Common myeloid progenitor, CD34-positive (primary cell): ENCODE measurements around the gene ASIC3.

Experiments used
- CTCF ChIA-PET: fragments of 350-600 bp; sonication (Branson Sonifier 250); formaldehyde crosslinking; loops from one replicate; lab custom pipeline; 2021; ENCODE audit warnings: antibody characterized with exemption; lab: Charles Lee
- POLR2A ChIA-PET: fragments of 350-600 bp; sonication (Branson Sonifier 250); formaldehyde crosslinking; loops from one replicate; lab custom pipeline; 2021; ENCODE audit warnings: antibody characterized with exemption; lab: Charles Lee
- DNase-seq, 3 donors: peaks; one replicate each; pipeline versions ENCODE4 v3.0.0 to v3.0.0-alpha.2; 2013
- H3K27ac ChIP-seq, 2 experiments: 1 replicate in 1 of 2; 2 replicates in 1 of 2; pipeline ENCODE4 v1.7.0; 2013; ENCODE audit warnings: inconsistent platforms in 2 of 2, low read length in 2 of 2, mild to moderate bottlenecking in 2 of 2, low read depth in 1 of 2, moderate library complexity in 1 of 2; ENCODE audit not compliant: severe bottlenecking in 2 of 2, insufficient read depth in 1 of 2, poor library complexity in 1 of 2
- H3K27me3 ChIP-seq, 5 experiments: replicated peaks in 2 of 5; 1 replicate in 3 of 5; 2 replicates in 2 of 5; pipeline versions ENCODE4 v1.6.1 to v1.7.0; 2013; ENCODE audit warnings: low read length in 4 of 5, mild to moderate bottlenecking in 2 of 5, moderate library complexity in 2 of 5, inconsistent platforms in 1 of 5; ENCODE audit not compliant: insufficient read depth in 5 of 5, control insufficient read depth in 4 of 5
- H3K36me3 ChIP-seq, 4 experiments: 1 replicate in 2 of 4; 2 replicates in 2 of 4; pipeline versions ENCODE4 v1.6.1 to v1.7.0; 2013; ENCODE audit warnings: low read length in 3 of 4, control low read depth in 1 of 4, mild to moderate bottlenecking in 1 of 4; ENCODE audit not compliant: control insufficient read depth in 4 of 4, insufficient read depth in 4 of 4
- H3K4me1 ChIP-seq, 4 experiments: 1 replicate in 3 of 4; 2 replicates in 1 of 4; pipeline versions ENCODE4 v1.6.1 to v1.7.1; 2013; ENCODE audit warnings: low read length in 3 of 4, mild to moderate bottlenecking in 3 of 4, control low read depth in 1 of 4, inconsistent platforms in 1 of 4, moderate library complexity in 1 of 4; ENCODE audit not compliant: control insufficient read depth in 4 of 4, insufficient read depth in 4 of 4; ENCODE audit errors: control extremely low read depth in 1 of 4
- H3K4me3 ChIP-seq, 7 experiments: 1 replicate in 4 of 7; 2 replicates in 3 of 7; pipeline versions ENCODE4 v1.5.1 to v1.7.0; 2013; ENCODE audit warnings: mild to moderate bottlenecking in 7 of 7, low read length in 6 of 7, moderate library complexity in 6 of 7, inconsistent platforms in 2 of 7, low read depth in 2 of 7, control low read depth in 1 of 7; ENCODE audit not compliant: insufficient read depth in 4 of 7, control insufficient read depth in 1 of 7; ENCODE audit errors: extremely low read depth in 1 of 7
- H3K9me3 ChIP-seq, 5 experiments: 1 replicate in 4 of 5; 2 replicates in 1 of 5; pipeline versions ENCODE4 v1.6.1 to v1.7.1; 2013; ENCODE audit warnings: low read length in 4 of 5, mild to moderate bottlenecking in 2 of 5, inconsistent platforms in 1 of 5, low read depth in 1 of 5, moderate library complexity in 1 of 5; ENCODE audit not compliant: control insufficient read depth in 4 of 5, insufficient read depth in 2 of 5; ENCODE audit errors: control extremely low read depth in 1 of 5
- WGBS: methylation state at CpG from one replicate; pipeline ENCODE4 v1.1.5; 2013; ENCODE audit not compliant: insufficient coverage; 5-methylcytosine and 5-hydroxymethylcytosine counted together

ASIC3 gene

DNA sequence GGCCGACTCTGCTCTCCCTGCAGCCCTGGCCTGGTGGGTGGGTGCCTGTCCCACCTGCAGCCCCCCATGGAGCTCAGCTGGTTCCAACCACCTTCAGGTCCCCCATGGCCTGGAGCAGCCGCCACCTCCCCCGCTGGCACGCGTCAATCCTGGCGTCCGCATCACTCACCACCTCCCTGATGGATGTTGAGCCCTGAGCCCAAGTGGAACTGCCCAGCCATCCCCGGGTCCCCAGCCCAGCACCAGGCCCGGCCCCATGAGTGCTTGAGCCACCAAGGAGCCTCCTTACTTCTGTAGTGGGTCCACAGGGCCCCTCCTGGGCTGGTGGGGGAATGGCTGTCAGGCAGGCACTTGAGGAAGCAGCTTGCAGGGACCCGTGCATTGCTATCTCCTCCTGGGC, 52.6 kb downstream of the ASIC3 start:
- peaks cover 0 to 4% (median 0%) of the 10 kb centered on the region in 4 experiments for H3K36me3 ChIP-seq
- 98% methylated on average over 10 of the region's 10 CpGs for WGBS
- no peak for DNase-seq
- H3K4me3 ChIP-seq = no peak overlapping the region
- peaks cover 0 to 25% (median 11%) of the 10 kb centered on the region in 4 experiments for H3K4me1 ChIP-seq
- no peak overlapping the region for H3K27ac ChIP-seq
- ChIA-PET POLR2A (no interaction called here), CTCF (interaction anchor here (1.2 to 3.5 kb wide), 2 partner anchors 11 to 23 kb away, joined by 3 to 24 read pairs; no protein-coding TSS in a partner anchor)
- H3K27me3 ChIP-seq = no peaks in the 10 kb centered on the region
- no peaks in the 10 kb centered on the region for H3K9me3 ChIP-seq

DNA sequence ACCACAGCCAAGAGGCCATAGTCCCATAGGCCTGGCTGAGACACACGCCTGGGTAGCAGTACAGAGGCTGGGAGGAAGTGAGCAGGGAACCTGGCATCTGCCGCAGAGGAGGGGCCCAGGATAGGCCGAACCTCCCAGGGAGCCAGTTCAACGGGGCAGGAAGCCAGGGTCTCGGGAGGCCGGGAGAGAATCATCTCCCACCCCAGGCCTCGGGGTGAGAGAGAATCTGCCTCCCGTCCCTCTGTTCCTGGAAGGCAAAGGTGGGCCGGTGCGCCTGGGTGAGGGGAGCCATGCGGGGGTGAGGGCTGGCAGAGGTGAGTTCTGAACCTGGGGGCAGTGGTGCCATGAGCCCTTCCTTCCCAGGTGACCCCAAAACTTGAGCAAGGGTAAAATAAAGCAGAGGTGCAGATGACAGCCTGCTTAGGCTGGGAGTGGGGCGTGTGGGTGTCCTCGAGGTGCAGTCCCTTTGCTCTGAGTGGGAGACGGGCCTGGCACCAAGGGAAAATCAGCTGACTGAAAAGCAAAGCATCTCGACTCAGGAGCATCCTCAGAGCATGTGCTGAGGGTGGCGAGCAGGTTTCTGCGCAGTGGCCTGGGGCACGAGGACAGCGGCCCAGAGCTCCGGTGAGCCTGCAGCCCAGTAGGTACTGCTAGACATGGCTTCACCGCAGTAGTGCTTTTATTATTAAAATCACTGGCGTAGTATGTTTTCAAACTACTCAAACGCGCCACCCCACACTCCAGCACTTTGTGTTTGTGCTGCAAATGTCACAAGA, 53.5 kb downstream of the ASIC3 start:
- no peak overlapping the region for H3K4me3 ChIP-seq
- DNase-seq = no peak
- H3K4me1 ChIP-seq = peaks cover 0 to 27% (median 13%) of the 10 kb centered on the region in 4 experiments
- H3K36me3 ChIP-seq = peaks cover 0 to 4% (median 0%) of the 10 kb centered on the region in 4 experiments
- POLR2A ChIA-PET = no interaction called here
- H3K9me3 ChIP-seq = no peaks in the 10 kb centered on the region
- no peak overlapping the region for H3K27ac ChIP-seq
- no peaks in the 10 kb centered on the region for H3K27me3 ChIP-seq
- 94% methylated on average over 22 of the region's 24 CpGs for WGBS
- CTCF ChIA-PET = interaction anchor here (1.5 to 5.2 kb wide), 5 partner anchors 10 to 137 kb away, joined by 3 to 72 read pairs (median 6); no protein-coding TSS in a partner anchor
